Cardiac fibroblast (primary cell): Measurements from ENCODE around the gene PLXNA2.

Source experiments
- DNase-seq, 2 donors: peaks; one replicate each; pipeline versions ENCODE4 v3.0.0 to v3.0.0-alpha.2; 2010; ENCODE audit warnings: low read depth in 2 of 2
- H3K4me3 ChIP-seq, 2 donors: replicated peaks in 1 of 2; 1 replicate in 1 of 2; 2 replicates in 1 of 2; pipeline ENCODE4 v1.5.1; 2011; ENCODE audit warnings: low read depth in 2 of 2, low read length in 2 of 2, mild to moderate bottlenecking in 2 of 2, moderate library complexity in 1 of 2
- CTCF ChIP-seq: IDR thresholded peaks from one replicate; pipeline ENCODE4 v1.5.1; 2011; ENCODE audit warnings: low read depth, mild to moderate bottlenecking, low read length, inconsistent platforms

The PLXNA2 gene

GRCh38 chr1:208139434-208140045 is 104.6 kb downstream of the PLXNA2 start:
- DNase-seq: no peak
- no peak overlapping the region for H3K4me3 ChIP-seq
- TF ChIP-seq CTCF: no peak

- no peak for TF ChIP-seq CTCF
- peak in 1 of 2 donors; percentile 41 for DNase-seq
- H3K4me3 ChIP-seq: no peak overlapping the region
These were observed 107.0 kb downstream of the PLXNA2 start for GRCh38 chr1:208137193-208137592.

- no peak for TF ChIP-seq CTCF
- H3K4me3 ChIP-seq: no peak overlapping the region
- DNase-seq: no peak
These were observed 107.6 kb downstream of the PLXNA2 start for GRCh38 chr1:208136459-208137182.

- no peak for TF ChIP-seq CTCF
- DNase-seq: peak; percentile 48 to 56
These were observed 108.8 kb downstream of the PLXNA2 start for GRCh38 chr1:208135354-208135753.

GRCh38 chr1:208134491-208134890 is 109.7 kb downstream of the PLXNA2 start:
- no peak for DNase-seq
- TF ChIP-seq CTCF: no peak

More at GRCh38 chr1:208135354-208135753, 108.8 kb downstream of the PLXNA2 start:
- H3K4me3 ChIP-seq: no peak overlapping the region

GRCh38 chr1:208133355-208133754 is 110.8 kb downstream of the PLXNA2 start:
- no peak for DNase-seq
- no peak for TF ChIP-seq CTCF
- H3K4me3 ChIP-seq: no peak overlapping the region

More at GRCh38 chr1:208134491-208134890, 109.7 kb downstream of the PLXNA2 start:
- H3K4me3 ChIP-seq: no peak overlapping the region
